Subcutaneous abdominal adipose tissue (tissue), 5 donors: ENCODE measurements around the gene MATN3.

ENCODE experiments used
- H3K27ac ChIP-seq: one replicate; pipeline ENCODE4 v1.7.0; 2013; ENCODE audit warnings: low read depth, mild to moderate bottlenecking, inconsistent platforms, low read length, moderate library complexity
- H3K27me3 ChIP-seq, 5 donors: one replicate each; pipeline ENCODE4 v1.7.0; 2013; ENCODE audit warnings: low read length in 5 of 5, inconsistent platforms in 1 of 5; ENCODE audit not compliant: control insufficient read depth in 5 of 5, insufficient read depth in 4 of 5
- H3K36me3 ChIP-seq, 5 donors: one replicate each; pipeline ENCODE4 v1.7.0; 2013; ENCODE audit warnings: low read length in 5 of 5; ENCODE audit not compliant: control insufficient read depth in 5 of 5, insufficient read depth in 5 of 5
- H3K4me1 ChIP-seq, 5 donors: one replicate each; pipeline ENCODE4 v1.7.0; 2013; ENCODE audit warnings: low read length in 5 of 5, mild to moderate bottlenecking in 3 of 5, moderate library complexity in 1 of 5; ENCODE audit not compliant: control insufficient read depth in 5 of 5, insufficient read depth in 5 of 5
- H3K4me3 ChIP-seq, 5 donors: one replicate each; pipeline ENCODE4 v1.7.0; 2013; ENCODE audit warnings: low read length in 5 of 5, low read depth in 1 of 5
- H3K9ac ChIP-seq, 5 donors: one replicate each; pipeline ENCODE4 v1.7.0; 2013; ENCODE audit warnings: low read length in 5 of 5, mild to moderate bottlenecking in 4 of 5, moderate library complexity in 3 of 5
- H3K9me3 ChIP-seq, 5 donors: one replicate each; pipeline ENCODE4 v1.7.0; 2013; ENCODE audit warnings: low read length in 5 of 5; ENCODE audit not compliant: control insufficient read depth in 5 of 5
- donor health status: healthy.
- donor health status: healthy.
- donor health status: healthy.
- donor health status: healthy.
- donor health status: healthy.

MATN3 gene

GRCh38 chr2:20012282-20013125, at the start of gene MATN3:
Gene MATN3, minus strand, starts transcription at chr2:20012668. Its CDS starts 37 bp downstream, at chr2:20012631.
- Histone ChIP-seq H3K4me1 (peaks cover 0 to 16% (median 13%) of the 10 kb centered on the region in 5 donors), H3K9me3 (peaks cover 0 to 4% (median 3%) of the 10 kb centered on the region in 5 donors), H3K27ac (no peak within 1 kb of the TSS), H3K27me3 (peaks cover 4 to 16% (median 5%) of the 10 kb centered on the region in 5 donors), H3K36me3 (no peaks in the 10 kb centered on the region), H3K4me3 (peak within 1 kb of the TSS; percentile 48 to 72 (median 66)), H3K9ac (peak within 1 kb of the TSS; percentile 26 to 81 (median 62))

- Histone ChIP-seq H3K27me3 (peaks cover 0 to 3% (median 0%) of the 10 kb centered on the region in 5 donors), H3K36me3 (no peaks in the 10 kb centered on the region), H3K27ac (peak overlapping the region; percentile 91), H3K4me1 (peaks cover 7 to 24% (median 15%) of the 10 kb centered on the region in 5 donors), H3K9me3 (no peaks in the 10 kb centered on the region), H3K4me3 (no peak overlapping the region), H3K9ac (peak overlapping the region in 1 of 5 donors; percentile 3)
Measured at GRCh38 chr2:20061940-20062339, 49.5 kb upstream of the MATN3 start.

GRCh38 chr2:20061476-20061875, 49.0 kb upstream of the MATN3 start:
- H3K27ac ChIP-seq: peak overlapping the region; percentile 91

GRCh38 chr2:20060106-20060505, 47.6 kb upstream of the MATN3 start:
- no peaks in the 10 kb centered on the region for H3K9me3 ChIP-seq
- no peaks in the 10 kb centered on the region for H3K36me3 ChIP-seq
- H3K9ac ChIP-seq: no peak overlapping the region
- H3K27me3 ChIP-seq: peaks cover 0 to 3% (median 0%) of the 10 kb centered on the region in 5 donors
- H3K4me1 ChIP-seq: peaks cover 4 to 14% (median 11%) of the 10 kb centered on the region in 5 donors
- H3K4me3 ChIP-seq: no peak overlapping the region
- H3K27ac ChIP-seq: no peak overlapping the region

More at GRCh38 chr2:20061476-20061875, 49.0 kb upstream of the MATN3 start:
- H3K9me3 ChIP-seq: no peaks in the 10 kb centered on the region
- H3K27me3 ChIP-seq: peaks cover 0 to 3% (median 0%) of the 10 kb centered on the region in 5 donors
- no peak overlapping the region for H3K4me3 ChIP-seq
- no peaks in the 10 kb centered on the region for H3K36me3 ChIP-seq
- H3K4me1 ChIP-seq: peaks cover 7 to 22% (median 15%) of the 10 kb centered on the region in 5 donors
- peak overlapping the region in 1 of 5 donors; percentile 3 for H3K9ac ChIP-seq

GRCh38 chr2:20057268-20057667, 44.8 kb upstream of the MATN3 start:
- Histone ChIP-seq H3K9me3 (no peaks in the 10 kb centered on the region), H3K27me3 (peaks cover 0 to 3% (median 0%) of the 10 kb centered on the region in 5 donors)

GRCh38 chr2:20054931-20055330, 42.5 kb upstream of the MATN3 start:
- no peaks in the 10 kb centered on the region for H3K27me3 ChIP-seq
- no peak overlapping the region for H3K9ac ChIP-seq
- no peaks in the 10 kb centered on the region for H3K36me3 ChIP-seq
- H3K9me3 ChIP-seq: no peaks in the 10 kb centered on the region
- H3K27ac ChIP-seq: no peak overlapping the region
- H3K4me3 ChIP-seq: no peak overlapping the region
- H3K4me1 ChIP-seq: peaks cover 5 to 20% (median 16%) of the 10 kb centered on the region in 5 donors

More at GRCh38 chr2:20057268-20057667, 44.8 kb upstream of the MATN3 start:
- no peaks in the 10 kb centered on the region for H3K36me3 ChIP-seq
- no peak overlapping the region for H3K27ac ChIP-seq
- peaks cover 2 to 18% (median 16%) of the 10 kb centered on the region in 5 donors for H3K4me1 ChIP-seq
- no peak overlapping the region for H3K4me3 ChIP-seq
- H3K9ac ChIP-seq: no peak overlapping the region

GRCh38 chr2:20054119-20054518, 41.7 kb upstream of the MATN3 start:
- Histone ChIP-seq H3K27me3 (no peaks in the 10 kb centered on the region), H3K9me3 (no peaks in the 10 kb centered on the region), H3K36me3 (no peaks in the 10 kb centered on the region), H3K9ac (no peak overlapping the region), H3K4me1 (peaks cover 5 to 28% (median 24%) of the 10 kb centered on the region in 5 donors), H3K27ac (no peak overlapping the region), H3K4me3 (no peak overlapping the region)

GRCh38 chr2:20052861-20053281, 40.4 kb upstream of the MATN3 start:
- peak overlapping the region; percentile 64 to 98 (median 83) for H3K4me3 ChIP-seq
- peak overlapping the region; percentile 99 for H3K27ac ChIP-seq
- no peaks in the 10 kb centered on the region for H3K36me3 ChIP-seq
- peaks cover 5 to 41% (median 37%) of the 10 kb centered on the region in 5 donors for H3K4me1 ChIP-seq
- no peaks in the 10 kb centered on the region for H3K9me3 ChIP-seq
- H3K27me3 ChIP-seq: no peaks in the 10 kb centered on the region
- peak overlapping the region in 3 of 5 donors; percentile 76 to 98 (median 98) for H3K9ac ChIP-seq

- Histone ChIP-seq H3K36me3 (no peaks in the 10 kb centered on the region), H3K27me3 (no peaks in the 10 kb centered on the region), H3K9me3 (no peaks in the 10 kb centered on the region), H3K4me1 (peaks cover 5 to 43% (median 40%) of the 10 kb centered on the region in 5 donors), H3K27ac (peak overlapping the region; percentile 99), H3K4me3 (peak overlapping the region; percentile 64 to 98 (median 83)), H3K9ac (peak overlapping the region in 4 of 5 donors; percentile 76 to 98 (median 96))
Measured at GRCh38 chr2:20052229-20052851, 39.9 kb upstream of the MATN3 start.
